HepG2 (cell line): ENCODE measurements around the gene DNAJB11. TPM values are rescaled to one million over a fixed set of nuclear protein-coding genes. Genes with fewer than 3 reads are reported as not detected.

Experiments
- ASH2L ChIP-seq: fragments of 300-600, 200-600 bp; sonication (generic); IDR thresholded peaks from 2 replicates; pipeline ENCODE4 v1.7.0; 2017; ENCODE audit warnings: low read depth, mild to moderate bottlenecking, moderate library complexity, mixed read lengths, low read length; ENCODE audit not compliant: insufficient read length
- BORCS8-MEF2B ChIP-seq: sonication (generic); formaldehyde crosslinking; IDR thresholded peaks from 2 replicates; pipeline ENCODE4 v1.8.0; 2022; ENCODE audit warnings: mild to moderate bottlenecking, missing genetic modification reagents
- CEBPG ChIP-seq: IDR thresholded peaks from 2 replicates; pipeline ENCODE4 v1.6.1; 2016
- GABPA ChIP-seq, 2 experiments: IDR thresholded peaks; 2 replicates each; pipeline ENCODE4 v1.6.1; 2011 to 2016; ENCODE audit warnings: low read depth in 2 of 2, low read length in 1 of 2, missing biosample characterization in 1 of 2, missing genetic modification characterization in 1 of 2
- ISX ChIP-seq: sonication (generic); formaldehyde crosslinking; conservative IDR thresholded peaks from 2 replicates; pipeline ENCODE4 v1.5.0; 2020; ENCODE audit warnings: missing genetic modification reagents
- MIXL1 ChIP-seq: IDR thresholded peaks from 2 replicates; pipeline ENCODE4 v1.6.1; 2016
- NR2F1 ChIP-seq, 2 experiments: fragments of 450-650 bp in 1 of 2; formaldehyde crosslinking in 1 of 2; IDR thresholded peaks; 2 replicates each; pipeline versions ENCODE4 v1.5.0 to v1.6.1; 2016 to 2020; ENCODE audit warnings: mild to moderate bottlenecking in 1 of 2, missing compliant biosample characterization in 1 of 2, missing genetic modification reagents in 1 of 2, moderate library complexity in 1 of 2
- SMARCE1 ChIP-seq: fragments of 450-650 bp; IDR thresholded peaks from 2 replicates; pipeline ENCODE4 v1.6.1; 2017; ENCODE audit warnings: borderline replicate concordance
- SP2 ChIP-seq: sonication (generic); formaldehyde crosslinking; IDR thresholded peaks from 2 replicates; pipeline ENCODE4 v1.5.1; 2020; ENCODE audit warnings: mild to moderate bottlenecking, missing genetic modification reagents
- TBL1XR1 ChIP-seq: fragments of 150-350 bp; IDR thresholded peaks from 2 replicates; pipeline ENCODE4 v1.6.1; 2014; ENCODE audit warnings: borderline replicate concordance, low read length; ENCODE audit not compliant: partially characterized antibody
- ZKSCAN8 ChIP-seq: IDR thresholded peaks from 2 replicates; pipeline ENCODE4 v1.6.1; 2016; ENCODE audit warnings: borderline replicate concordance, missing genetic modification reagents, missing compliant biosample characterization
- ZNF24 ChIP-seq: fragments of 450-650 bp; IDR thresholded peaks from 2 replicates; pipeline ENCODE4 v1.6.1; 2017; ENCODE audit warnings: antibody characterized with exemption, mild to moderate bottlenecking
- ZNF501 ChIP-seq: sonication (generic); formaldehyde crosslinking; IDR thresholded peaks from 2 replicates; pipeline ENCODE4 v1.5.1; 2020; ENCODE audit warnings: mild to moderate bottlenecking, moderate library complexity, missing genetic modification reagents
- ZNF589 ChIP-seq: sonication (generic); formaldehyde crosslinking; conservative IDR thresholded peaks from 2 replicates; pipeline ENCODE4 v1.8.0; 2022; ENCODE audit warnings: mild to moderate bottlenecking, moderate library complexity, missing genetic modification reagents
- ZNF678 ChIP-seq: sonication (generic); formaldehyde crosslinking; IDR thresholded peaks from 2 replicates; pipeline ENCODE4 v1.4.0; 2020; ENCODE audit warnings: mild to moderate bottlenecking, missing genetic modification reagents
- ZNF83 ChIP-seq: sonication (generic); formaldehyde crosslinking; IDR thresholded peaks from 2 replicates; pipeline ENCODE4 v1.4.0; 2020; ENCODE audit warnings: missing genetic modification reagents, mild to moderate bottlenecking, borderline replicate concordance
- ZNF891 ChIP-seq: sonication (generic); formaldehyde crosslinking; IDR thresholded peaks from 2 replicates; pipeline ENCODE4 v1.5.0; 2020; ENCODE audit warnings: mild to moderate bottlenecking, missing genetic modification reagents
- ZSCAN31 ChIP-seq: sonication (generic); formaldehyde crosslinking; IDR thresholded peaks from 2 replicates; pipeline ENCODE4 v1.5.0; 2020; ENCODE audit warnings: low read depth, mild to moderate bottlenecking, missing genetic modification reagents
- polyA plus RNA-seq, 8 experiments: library from polyadenylated mRNA; depleted of rRNA in 3 of 8; stranded (reverse) in 7 of 8; unstranded in 1 of 8; fragments of >200 nt; fragmentation: Illumina TruSeq in 4 of 8; extraction: Trizol in 4 of 8; gene quantifications; 2 replicates each; pipeline versions ENCODE4 v1.2.1 to v1.2.3, GENCODE V29; 2011 to 2016; ENCODE audit warnings: low read depth in 4 of 8, missing spikeins in 1 of 8, mixed read lengths in 1 of 8; ENCODE audit not compliant: insufficient read depth in 1 of 8
- total RNA-seq, 5 experiments: library from RNA; depleted of rRNA; stranded (reverse); fragments of >200 nt; fragmentation: Illumina TruSeq; extraction: Trizol; gene quantifications; 2 replicates each; pipeline ENCODE4 v1.2.3, GENCODE V29; 2016; ENCODE audit warnings: low read depth in 1 of 5
- TF ChIP-seq, protein P1 (sequence below): sonication (generic); formaldehyde crosslinking; IDR thresholded peaks from 2 replicates; pipeline ENCODE4 v1.4.0; 2020; ENCODE audit warnings: mild to moderate bottlenecking, missing genetic modification reagents
- TF ChIP-seq, protein P2 (sequence below): sonication (generic); formaldehyde crosslinking; conservative IDR thresholded peaks from 2 replicates; pipeline ENCODE4 v1.5.0; 2020; ENCODE audit warnings: missing genetic modification reagents
- TF ChIP-seq, protein P3 (sequence below): sonication (generic); formaldehyde crosslinking; conservative IDR thresholded peaks from 2 replicates; pipeline ENCODE4 v1.4.0; 2020; ENCODE audit warnings: missing genetic modification reagents
- TF ChIP-seq, protein P4 (sequence below): sonication (generic); formaldehyde crosslinking; IDR thresholded peaks from 2 replicates; pipeline ENCODE4 v1.5.1; 2020; ENCODE audit warnings: missing genetic modification reagents, mild to moderate bottlenecking, borderline replicate concordance
- TF ChIP-seq, protein P5 (sequence below): sonication (generic); formaldehyde crosslinking; IDR thresholded peaks from 2 replicates; pipeline ENCODE4 v1.4.0; 2020; ENCODE audit warnings: missing genetic modification reagents
- TF ChIP-seq, protein P6 (sequence below), 2 experiments: fragments of 450-650 bp in 1 of 2; sonication (generic) in 1 of 2; formaldehyde crosslinking; IDR thresholded peaks; 2 replicates each; pipeline versions ENCODE4 v1.5.0 to v1.8.0; 2020 to 2022; ENCODE audit warnings: mild to moderate bottlenecking in 1 of 2, missing genetic modification reagents in 1 of 2
- TF ChIP-seq, protein P7 (sequence below): sonication (generic); formaldehyde crosslinking; IDR thresholded peaks from 2 replicates; pipeline ENCODE4 v1.5.0; 2020; ENCODE audit warnings: missing genetic modification reagents, mild to moderate bottlenecking, borderline replicate concordance

The DNAJB11 gene
- total and polyA plus RNA-seq, 2 of the 13 experiments (the other 11 are each of a cell fraction or from before 2014, with no cell fraction given) = 41.0 to 132 TPM

DNA sequence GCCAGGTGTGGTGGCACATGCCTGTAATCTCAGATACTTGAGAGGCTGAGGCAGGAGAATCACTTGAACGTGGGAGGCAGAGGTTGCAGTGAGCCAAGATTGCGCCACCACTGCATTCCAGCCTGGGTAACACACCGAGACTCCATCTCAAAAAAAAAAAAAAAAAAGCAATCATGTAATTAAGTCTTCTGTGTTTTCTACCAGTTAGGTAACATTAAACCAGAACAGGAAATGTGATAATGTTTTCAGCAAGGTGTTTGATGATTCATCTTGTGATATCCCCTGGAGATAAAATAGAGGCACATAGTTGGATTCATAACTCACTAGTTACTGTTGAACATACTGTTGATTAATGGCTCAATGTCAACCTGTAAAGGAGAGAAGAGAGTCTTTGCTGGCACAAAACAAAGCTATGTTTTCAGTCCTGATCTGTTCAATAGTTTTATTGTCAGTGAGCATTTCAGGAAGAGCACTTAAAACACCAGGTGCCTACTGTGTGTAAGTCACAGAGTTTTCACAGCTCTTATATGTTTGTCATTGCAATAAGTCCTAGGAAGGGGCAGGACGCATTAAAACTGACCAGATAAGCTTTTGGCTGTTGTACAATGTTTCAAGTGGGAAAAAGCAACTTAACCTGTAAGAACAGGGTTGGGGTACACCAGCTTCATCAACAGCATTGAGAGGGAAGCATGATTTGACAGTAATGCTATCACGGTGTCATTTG is 19.5 kb downstream of the DNAJB11 start (continued):
- TF ChIP-seq GABPA (IDR thresholded peaks at IDR 0.05; ENCODE audit: low read depth, low read length) (no peak), GABPA (CRISPR knock-in tag; IDR thresholded peaks at IDR 0.05; ENCODE audit: low read depth) (no peak), MIXL1 (no peak; the same call in 1 of the 2 replicates), ZNF589 (CRISPR knock-in tag) (no peak), TBL1XR1 (no peak), ZNF24 (no peak), ZNF891 (CRISPR knock-in tag) (no peak), CEBPG (CRISPR knock-in tag) (peak; percentile 89), SMARCE1 (no peak), BORCS8-MEF2B (no peak), ASH2L (peak; percentile 21), SP2 (CRISPR knock-in tag) (no peak), NR2F1 (CRISPR knock-in tag; IDR thresholded peaks at IDR 0.05) (no peak; a peak in 1 of 4 replicates), ZNF501 (CRISPR knock-in tag) (no peak), ZKSCAN8 (CRISPR knock-in tag) (no peak), ZNF83 (no peak), ZSCAN31 (CRISPR knock-in tag) (no peak), ZNF678 (no peak), ISX (CRISPR knock-in tag) (no peak)
- TF ChIP-seq, protein P1, sequence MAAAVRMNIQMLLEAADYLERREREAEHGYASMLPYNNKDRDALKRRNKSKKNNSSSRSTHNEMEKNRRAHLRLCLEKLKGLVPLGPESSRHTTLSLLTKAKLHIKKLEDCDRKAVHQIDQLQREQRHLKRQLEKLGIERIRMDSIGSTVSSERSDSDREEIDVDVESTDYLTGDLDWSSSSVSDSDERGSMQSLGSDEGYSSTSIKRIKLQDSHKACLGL = no peak
- TF ChIP-seq, protein P2, sequence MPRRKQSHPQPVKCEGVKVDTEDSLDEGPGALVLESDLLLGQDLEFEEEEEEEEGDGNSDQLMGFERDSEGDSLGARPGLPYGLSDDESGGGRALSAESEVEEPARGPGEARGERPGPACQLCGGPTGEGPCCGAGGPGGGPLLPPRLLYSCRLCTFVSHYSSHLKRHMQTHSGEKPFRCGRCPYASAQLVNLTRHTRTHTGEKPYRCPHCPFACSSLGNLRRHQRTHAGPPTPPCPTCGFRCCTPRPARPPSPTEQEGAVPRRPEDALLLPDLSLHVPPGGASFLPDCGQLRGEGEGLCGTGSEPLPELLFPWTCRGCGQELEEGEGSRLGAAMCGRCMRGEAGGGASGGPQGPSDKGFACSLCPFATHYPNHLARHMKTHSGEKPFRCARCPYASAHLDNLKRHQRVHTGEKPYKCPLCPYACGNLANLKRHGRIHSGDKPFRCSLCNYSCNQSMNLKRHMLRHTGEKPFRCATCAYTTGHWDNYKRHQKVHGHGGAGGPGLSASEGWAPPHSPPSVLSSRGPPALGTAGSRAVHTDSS (CRISPR knock-in tag) = no peak
- TF ChIP-seq, protein P3, sequence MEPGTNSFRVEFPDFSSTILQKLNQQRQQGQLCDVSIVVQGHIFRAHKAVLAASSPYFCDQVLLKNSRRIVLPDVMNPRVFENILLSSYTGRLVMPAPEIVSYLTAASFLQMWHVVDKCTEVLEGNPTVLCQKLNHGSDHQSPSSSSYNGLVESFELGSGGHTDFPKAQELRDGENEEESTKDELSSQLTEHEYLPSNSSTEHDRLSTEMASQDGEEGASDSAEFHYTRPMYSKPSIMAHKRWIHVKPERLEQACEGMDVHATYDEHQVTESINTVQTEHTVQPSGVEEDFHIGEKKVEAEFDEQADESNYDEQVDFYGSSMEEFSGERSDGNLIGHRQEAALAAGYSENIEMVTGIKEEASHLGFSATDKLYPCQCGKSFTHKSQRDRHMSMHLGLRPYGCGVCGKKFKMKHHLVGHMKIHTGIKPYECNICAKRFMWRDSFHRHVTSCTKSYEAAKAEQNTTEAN (CRISPR knock-in tag) = 0 out of 2 replicates have a peak, but pooled peaks have one; percentile 51
- TF ChIP-seq, protein P4, sequence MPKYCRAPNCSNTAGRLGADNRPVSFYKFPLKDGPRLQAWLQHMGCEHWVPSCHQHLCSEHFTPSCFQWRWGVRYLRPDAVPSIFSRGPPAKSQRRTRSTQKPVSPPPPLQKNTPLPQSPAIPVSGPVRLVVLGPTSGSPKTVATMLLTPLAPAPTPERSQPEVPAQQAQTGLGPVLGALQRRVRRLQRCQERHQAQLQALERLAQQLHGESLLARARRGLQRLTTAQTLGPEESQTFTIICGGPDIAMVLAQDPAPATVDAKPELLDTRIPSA (CRISPR knock-in tag) = no peak
- TF ChIP-seq, protein P5, sequence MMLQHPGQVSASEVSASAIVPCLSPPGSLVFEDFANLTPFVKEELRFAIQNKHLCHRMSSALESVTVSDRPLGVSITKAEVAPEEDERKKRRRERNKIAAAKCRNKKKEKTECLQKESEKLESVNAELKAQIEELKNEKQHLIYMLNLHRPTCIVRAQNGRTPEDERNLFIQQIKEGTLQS (CRISPR knock-in tag) = no peak
- TF ChIP-seq, protein P6, sequence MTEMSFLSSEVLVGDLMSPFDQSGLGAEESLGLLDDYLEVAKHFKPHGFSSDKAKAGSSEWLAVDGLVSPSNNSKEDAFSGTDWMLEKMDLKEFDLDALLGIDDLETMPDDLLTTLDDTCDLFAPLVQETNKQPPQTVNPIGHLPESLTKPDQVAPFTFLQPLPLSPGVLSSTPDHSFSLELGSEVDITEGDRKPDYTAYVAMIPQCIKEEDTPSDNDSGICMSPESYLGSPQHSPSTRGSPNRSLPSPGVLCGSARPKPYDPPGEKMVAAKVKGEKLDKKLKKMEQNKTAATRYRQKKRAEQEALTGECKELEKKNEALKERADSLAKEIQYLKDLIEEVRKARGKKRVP (CRISPR knock-in tag; IDR thresholded peaks at IDR 0.05) = peak in 1 of 2 experiments; percentile 59; a peak in 2 of 4 replicates
- TF ChIP-seq, protein P7, sequence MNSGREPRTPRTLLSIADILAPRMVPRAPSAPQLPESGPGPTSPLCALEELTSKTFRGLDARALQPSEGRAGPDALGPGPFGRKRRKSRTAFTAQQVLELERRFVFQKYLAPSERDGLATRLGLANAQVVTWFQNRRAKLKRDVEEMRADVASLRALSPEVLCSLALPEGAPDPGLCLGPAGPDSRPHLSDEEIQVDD (CRISPR knock-in tag) = no peak
